Ovary (tissue), 9 donors: ENCODE results near the gene IL15. TPM values are rescaled to one million over a fixed set of nuclear protein-coding genes. Genes with fewer than 3 reads are reported as not detected.

Experiments used
- DNase-seq, 5 donors: peaks; one replicate each; pipeline ENCODE4 v3.0.0-alpha.2; 2019 to 2020
- H3K27ac ChIP-seq, 2 donors: fragments of 200-600 bp; one replicate each; pipeline versions ENCODE4 v1.5.1 to v1.8.0; 2019 to 2022
- H3K27me3 ChIP-seq: fragments of 200-600 bp; one replicate; pipeline ENCODE4 v1.8.0; 2022
- H3K36me3 ChIP-seq: fragments of 200-600 bp; sonication (generic); one replicate; pipeline ENCODE4 v1.5.1; 2019
- H3K4me1 ChIP-seq: one replicate; pipeline ENCODE4 v1.8.1; 2013; ENCODE audit warnings: mild to moderate bottlenecking, moderate library complexity; ENCODE audit not compliant: insufficient read depth
- H3K4me3 ChIP-seq: fragments of 200-600 bp; sonication (generic); one replicate; pipeline ENCODE4 v1.5.1; 2017
- H3K9me3 ChIP-seq, 2 donors: fragments of 200-600 bp in 1 of 2; sonication (generic) in 1 of 2; one replicate each; pipeline versions ENCODE4 v1.5.1 to v1.8.1; 2013 to 2019; ENCODE audit warnings: mild to moderate bottlenecking in 1 of 2, moderate library complexity in 1 of 2
- EP300 ChIP-seq: sonication (generic); formaldehyde crosslinking; IDR thresholded peaks from one replicate; pipeline ENCODE4 v1.6.1; 2017; ENCODE audit warnings: antibody characterized with exemption
- POLR2A ChIP-seq: fragments of 450-650 bp; IDR thresholded peaks from one replicate; pipeline ENCODE4 v1.6.1; 2017; ENCODE audit warnings: antibody characterized with exemption, mild to moderate bottlenecking, moderate library complexity
- WGBS, 3 donors: extraction: QIAGEN DNeasy Blood & Tissue Kit in 1 of 3; methylation state at CpG; one replicate each; pipeline versions ENCODE4 v1.1.5 to v1.1.7; 2013 to 2017; 5-methylcytosine and 5-hydroxymethylcytosine counted together
- intact Hi-C, 4 donors: fragments of 100-400 bp; cut with DNase I; formaldehyde crosslinking; loops; one replicate each; pipeline versions ENCODE4 v1.11.0 to v1.15.1; 2022 to 2023
- polyA plus RNA-seq, 2 donors: library from polyadenylated mRNA; stranded (reverse); fragments of 200-250 nt in 1 of 2; fragments of 350-450 nt in 1 of 2; fragmentation: Illumina TruSeq in 1 of 2; extraction: RNeasy Lipid Tissue Mini Kit (QIAGEN cat#74804) in 1 of 2; gene quantifications; one replicate each; pipeline ENCODE4 v1.2.3, GENCODE V29; 2013 to 2014
- total RNA-seq, 7 donors: library from RNA; depleted of rRNA in 2 of 7; stranded (reverse); fragments of >200 nt in 2 of 7; fragmentation: NEBNext Ultra II Directional in 3 of 7; extraction: Animal tissue kit (Norgen Biotek cat#: 25700) in 3 of 7; gene quantifications; one replicate each; pipeline versions ENCODE4 v1.1.0 to v1.2.4, GENCODE V29; 2016 to 2023
- TF ChIP-seq, protein P1 (sequence below), 3 donors: fragments of 450-650 bp in 2 of 3; fragments of 200-600 bp in 1 of 3; IDR thresholded peaks; one replicate each; pipeline versions ENCODE4 v1.5.1 to v1.8.0; 2016 to 2022; ENCODE audit warnings: antibody characterized with exemption in 3 of 3, mild to moderate bottlenecking in 1 of 3
- donor health status: DM: no; HTN: no; CAD: no; lungs with moderate emphysema.
- donor health status: DM: no; HTN: no; CAD: no.
- donor health status: Bipolar disorder and iron deficiency.
- donor health status: DM: yes; HTN: yes; CAD: no.
- donor health status: DM: no; HTN: no; CAD: no.
- donor health status: DM: yes; HTN: yes; CAD: no.

The IL15 gene
- total and polyA plus RNA-seq, 9 donors: 0.73 to 12.9 (median 1.1) TPM

DNA sequence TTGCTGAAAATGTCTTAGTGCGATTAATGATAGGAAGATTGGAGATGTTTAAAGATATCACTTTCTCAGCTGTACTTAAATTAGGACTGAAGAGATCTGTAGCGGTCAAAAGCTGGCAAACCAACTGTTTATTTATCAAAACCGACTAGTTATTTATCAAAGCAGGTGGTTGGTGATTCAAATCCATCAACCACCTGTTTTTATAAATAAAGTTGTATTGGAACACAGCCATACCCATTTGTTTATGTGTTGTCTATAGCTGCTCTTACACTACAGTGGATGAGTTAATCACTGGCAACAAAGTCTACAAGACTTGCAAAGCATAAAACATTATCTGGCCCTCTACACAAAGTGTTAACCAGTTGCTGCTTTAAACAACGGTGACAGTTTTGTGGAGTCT lies 76.8 kb downstream of the IL15 start:
- WGBS, 3 donors: 68 to 83% (median 72%) methylated on average over 4 of the region's 4 CpGs

DNA sequence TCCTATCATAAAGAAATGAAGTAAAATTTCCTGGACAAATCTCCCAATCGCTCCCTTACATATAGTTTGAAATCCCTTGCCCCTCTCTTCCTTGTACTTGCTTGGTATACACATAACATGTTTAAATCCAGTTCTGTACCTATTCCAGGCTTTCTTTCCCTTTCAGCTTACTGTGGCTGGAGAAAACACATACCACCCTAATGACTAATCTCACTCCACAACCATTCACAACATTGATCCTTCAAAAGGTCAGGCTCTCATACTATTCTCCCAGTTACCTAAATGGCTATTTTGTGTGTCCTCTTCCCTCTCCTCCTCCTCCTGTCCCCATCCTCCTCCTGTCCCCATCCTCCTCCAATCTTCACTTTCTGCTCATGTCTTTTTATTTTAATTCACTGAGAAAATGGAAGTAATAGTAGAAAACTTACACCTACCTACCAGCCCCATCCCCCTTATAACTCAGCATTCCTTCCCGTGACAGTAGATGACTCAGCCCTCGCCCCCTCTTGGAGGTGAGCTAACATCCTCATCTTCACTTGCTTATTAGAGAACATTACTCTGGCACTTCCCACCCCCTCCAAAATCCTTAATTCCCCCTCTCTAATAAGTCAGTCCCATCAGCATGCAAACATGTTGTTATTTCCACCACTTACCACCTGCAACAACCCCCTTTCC lies 77.5 kb downstream of the IL15 start:
- no peaks in the 10 kb centered on the region for H3K27me3 ChIP-seq
- 77 to 82% (median 80%) methylated on average over 3 of the region's 3 CpGs for WGBS, 3 donors
- no peak for DNase-seq
- no peaks in the 10 kb centered on the region for H3K4me1 ChIP-seq
- no peak overlapping the region for H3K4me3 ChIP-seq
- H3K36me3 ChIP-seq: no peaks in the 10 kb centered on the region
- intact Hi-C loops: no loop called here
- H3K9me3 ChIP-seq: no peaks in the 10 kb centered on the region
- no peak for TF ChIP-seq POLR2A
- TF ChIP-seq EP300: no peak
- TF ChIP-seq, protein P1, sequence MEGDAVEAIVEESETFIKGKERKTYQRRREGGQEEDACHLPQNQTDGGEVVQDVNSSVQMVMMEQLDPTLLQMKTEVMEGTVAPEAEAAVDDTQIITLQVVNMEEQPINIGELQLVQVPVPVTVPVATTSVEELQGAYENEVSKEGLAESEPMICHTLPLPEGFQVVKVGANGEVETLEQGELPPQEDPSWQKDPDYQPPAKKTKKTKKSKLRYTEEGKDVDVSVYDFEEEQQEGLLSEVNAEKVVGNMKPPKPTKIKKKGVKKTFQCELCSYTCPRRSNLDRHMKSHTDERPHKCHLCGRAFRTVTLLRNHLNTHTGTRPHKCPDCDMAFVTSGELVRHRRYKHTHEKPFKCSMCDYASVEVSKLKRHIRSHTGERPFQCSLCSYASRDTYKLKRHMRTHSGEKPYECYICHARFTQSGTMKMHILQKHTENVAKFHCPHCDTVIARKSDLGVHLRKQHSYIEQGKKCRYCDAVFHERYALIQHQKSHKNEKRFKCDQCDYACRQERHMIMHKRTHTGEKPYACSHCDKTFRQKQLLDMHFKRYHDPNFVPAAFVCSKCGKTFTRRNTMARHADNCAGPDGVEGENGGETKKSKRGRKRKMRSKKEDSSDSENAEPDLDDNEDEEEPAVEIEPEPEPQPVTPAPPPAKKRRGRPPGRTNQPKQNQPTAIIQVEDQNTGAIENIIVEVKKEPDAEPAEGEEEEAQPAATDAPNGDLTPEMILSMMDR (IDR thresholded peaks at IDR 0.05): no peak
- H3K27ac ChIP-seq: no peak overlapping the region

More for the DNA sequence above, 76.8 kb downstream of the IL15 start:
- Histone ChIP-seq H3K4me1 (no peaks in the 10 kb centered on the region), H3K36me3 (no peaks in the 10 kb centered on the region), H3K27ac (no peak overlapping the region), H3K4me3 (no peak overlapping the region), H3K9me3 (no peaks in the 10 kb centered on the region), H3K27me3 (no peaks in the 10 kb centered on the region)
- DNase-seq: no peak
- TF ChIP-seq, protein P1 (IDR thresholded peaks at IDR 0.05): no peak
- no peak for TF ChIP-seq EP300
- intact Hi-C loops: no loop called here

- no peak overlapping the region for H3K4me3 ChIP-seq
- TF ChIP-seq, protein P1 (IDR thresholded peaks at IDR 0.05): no peak
- TF ChIP-seq POLR2A: no peak
- no peak for DNase-seq
- 93 to 98% (median 95%) methylated on average over 1 of the region's 1 CpG for WGBS, 3 donors
- H3K36me3 ChIP-seq: no peaks in the 10 kb centered on the region
- H3K27me3 ChIP-seq: no peaks in the 10 kb centered on the region
- H3K4me1 ChIP-seq: no peaks in the 10 kb centered on the region
- no peaks in the 10 kb centered on the region for H3K9me3 ChIP-seq
- no peak overlapping the region for H3K27ac ChIP-seq
- intact Hi-C loops: no loop called here
Observed at GRCh38 chr4:141719585-141719984, 83.2 kb downstream of the IL15 start.

DNA sequence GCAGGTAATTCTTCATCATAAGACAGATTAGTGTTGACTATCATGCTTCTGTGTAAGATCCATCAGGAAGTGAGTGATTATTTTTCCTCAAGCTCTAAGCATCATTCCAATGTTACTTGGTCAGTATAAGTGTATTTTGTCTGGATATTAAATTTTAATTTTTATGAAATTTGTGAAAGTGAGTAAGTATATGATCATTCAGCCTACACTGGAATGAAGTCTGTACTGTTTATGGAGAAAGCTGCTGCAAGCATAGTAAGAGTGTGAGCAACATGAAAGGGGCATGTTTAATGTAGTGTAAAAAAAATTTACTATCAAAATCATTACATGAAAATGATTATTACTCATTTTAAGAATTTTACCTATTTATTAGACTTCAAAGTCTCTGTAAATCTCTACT lies 84.8 kb downstream of the IL15 start:
- no peak for DNase-seq
- no peaks in the 10 kb centered on the region for H3K4me1 ChIP-seq
- H3K27me3 ChIP-seq: no peaks in the 10 kb centered on the region
- H3K9me3 ChIP-seq: no peaks in the 10 kb centered on the region
- no peak overlapping the region for H3K27ac ChIP-seq
- H3K4me3 ChIP-seq: no peak overlapping the region
- intact Hi-C loops: no loop called here
- no peaks in the 10 kb centered on the region for H3K36me3 ChIP-seq
- TF ChIP-seq, protein P1 (IDR thresholded peaks at IDR 0.05): no peak
- no peak for TF ChIP-seq POLR2A
- TF ChIP-seq EP300: no peak
